Activated T-cell treated with anti-CD3 and anti-CD28 coated beads, Interleukin-2, amount 50 U/mL, for 48 hours (primary cell): ENCODE results near the gene CNPPD1.

Experiments
- DNase-seq, 2 experiments: peaks; one replicate each; pipeline ENCODE4 v3.0.0-alpha.2; 2020

The CNPPD1 gene

GRCh38 chr2:219158025-219158424, 18.7 kb downstream of the CNPPD1 start:
- DNase-seq = no peak

GRCh38 chr2:219157396-219157795, 19.3 kb downstream of the CNPPD1 start:
- DNase-seq = no peak

- DNase-seq = no peak
Observed at GRCh38 chr2:219155054-219155644, 21.6 kb downstream of the CNPPD1 start.

- no peak for DNase-seq
Observed at GRCh38 chr2:219149667-219150066, 27.1 kb downstream of the CNPPD1 start.

- DNase-seq = no peak
Observed at GRCh38 chr2:219142329-219142728, 34.4 kb downstream of the CNPPD1 start.

- DNase-seq = no peak
Observed at GRCh38 chr2:219140722-219141121, 36.0 kb downstream of the CNPPD1 start.

- no peak for DNase-seq
Observed at GRCh38 chr2:219133976-219134375, 42.7 kb downstream of the CNPPD1 start.

GRCh38 chr2:219131744-219132143, 45.0 kb downstream of the CNPPD1 start:
- DNase-seq = no peak

GRCh38 chr2:219131327-219131726, 45.4 kb downstream of the CNPPD1 start:
- DNase-seq = no peak

GRCh38 chr2:219129589-219129988, 47.1 kb downstream of the CNPPD1 start:
- DNase-seq = no peak

GRCh38 chr2:219128396-219128795, 48.3 kb downstream of the CNPPD1 start:
- DNase-seq = no peak

- no peak for DNase-seq
Observed at GRCh38 chr2:219127037-219127635, 49.6 kb downstream of the CNPPD1 start.

- no peak for DNase-seq
Observed at GRCh38 chr2:219126555-219126954, 50.2 kb downstream of the CNPPD1 start.

- no peak for DNase-seq
Observed at GRCh38 chr2:219125886-219126270, 50.8 kb downstream of the CNPPD1 start.

GRCh38 chr2:219125225-219125885, 51.4 kb downstream of the CNPPD1 start:
- DNase-seq = peak; percentile 32 to 44

- no peak for DNase-seq
Observed at GRCh38 chr2:219124381-219125110, 52.2 kb downstream of the CNPPD1 start.

- DNase-seq = no peak
Observed at GRCh38 chr2:219123356-219124135, 53.2 kb downstream of the CNPPD1 start.

- no peak for DNase-seq
Observed at GRCh38 chr2:219122202-219122980, 54.3 kb downstream of the CNPPD1 start.
